HG03103 (cell line): ENCODE data around the gene CLMP.
"Not testable (repeated sequence)": the region's sequence is repeated elsewhere in the genome, so short reads cannot be mapped to it uniquely, and the experiment has no call there.

Experiments used
- ATAC-seq: cut with Tn5 transposase; IDR thresholded peaks from one replicate; pipeline ENCODE4 v1.9.1; 2021; ENCODE audit warnings: low read depth; ENCODE audit not compliant: unreplicated experiment

Gene CLMP

DNA sequence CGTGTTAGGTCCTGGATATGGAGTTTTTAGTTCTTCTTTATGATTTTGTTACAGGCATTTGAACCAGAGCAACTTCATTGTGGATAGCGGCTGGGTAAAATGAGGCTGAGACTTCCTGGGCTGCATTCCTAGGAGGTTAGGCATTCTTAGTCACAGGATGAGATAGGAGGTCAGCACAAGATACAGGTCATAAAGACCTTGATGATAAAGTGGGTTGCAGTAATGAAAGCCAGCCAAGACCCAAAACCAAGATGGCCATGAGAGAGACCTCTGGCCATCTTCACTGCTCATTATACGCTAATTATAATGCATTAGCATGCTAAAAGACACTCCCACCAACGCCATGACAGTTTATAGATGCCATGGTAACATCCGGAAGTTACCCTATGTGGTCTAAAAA lies 23.4 kb upstream of the CLMP start:
- no peak for ATAC-seq

DNA sequence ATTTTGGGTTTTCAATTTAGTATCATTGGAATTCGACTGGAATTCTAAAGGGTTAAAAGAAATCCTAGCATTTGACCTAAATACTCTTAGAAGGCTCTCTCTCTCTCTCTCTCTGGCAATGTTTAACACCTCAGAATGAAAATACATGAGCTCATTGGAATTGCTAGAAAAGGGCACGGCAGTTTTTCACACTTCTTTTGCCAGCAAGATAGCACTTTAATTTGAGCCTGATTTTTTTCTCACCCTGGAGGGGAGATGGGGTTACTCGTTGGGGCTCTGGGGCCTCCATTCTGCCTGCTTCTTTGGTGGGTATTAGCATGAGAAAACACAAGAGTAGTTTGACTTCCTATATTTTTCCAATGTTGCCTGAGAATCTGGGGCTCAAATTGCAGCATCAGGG lies 22.8 kb upstream of the CLMP start:
- ATAC-seq: no peak

DNA sequence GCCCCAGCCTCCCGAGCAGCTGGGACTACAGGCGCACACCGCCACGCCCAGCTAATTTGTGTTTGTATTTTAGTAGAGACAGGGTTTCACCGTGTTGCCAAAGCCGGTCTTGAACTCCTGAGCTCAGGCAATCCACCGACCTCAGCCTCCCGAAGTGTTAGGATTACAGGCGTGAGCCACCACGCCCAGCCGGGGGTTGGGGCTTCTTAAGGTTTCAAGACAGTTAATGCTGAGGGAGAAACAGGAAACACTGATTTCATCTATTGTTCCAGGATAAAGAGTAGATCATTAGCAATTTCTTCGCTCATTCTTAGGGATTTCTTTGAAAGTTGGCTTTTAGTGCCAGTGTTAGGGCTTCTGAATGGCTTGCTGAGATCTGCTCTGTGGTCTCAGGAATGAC lies 21.2 kb upstream of the CLMP start:
- ATAC-seq: no peak

DNA sequence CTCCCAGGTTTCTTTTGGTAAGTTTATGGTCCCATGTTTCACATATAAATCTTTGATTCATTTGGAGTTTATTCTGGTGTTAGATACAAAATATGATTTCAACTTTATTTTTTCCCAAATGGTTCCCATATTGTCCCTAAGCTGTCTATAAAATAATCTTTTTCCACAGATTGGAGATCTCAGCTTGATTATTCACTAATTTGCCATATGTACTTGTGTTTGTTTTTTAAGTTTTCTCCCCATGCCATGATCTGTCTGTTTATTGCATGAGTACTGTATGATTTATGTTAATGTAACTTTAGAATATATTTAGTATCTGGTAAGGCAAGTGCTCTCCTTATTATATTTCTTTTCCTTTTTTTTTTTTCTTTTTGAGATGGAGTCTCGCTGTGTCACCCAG lies 19.9 kb upstream of the CLMP start:
- ATAC-seq: no peak

DNA sequence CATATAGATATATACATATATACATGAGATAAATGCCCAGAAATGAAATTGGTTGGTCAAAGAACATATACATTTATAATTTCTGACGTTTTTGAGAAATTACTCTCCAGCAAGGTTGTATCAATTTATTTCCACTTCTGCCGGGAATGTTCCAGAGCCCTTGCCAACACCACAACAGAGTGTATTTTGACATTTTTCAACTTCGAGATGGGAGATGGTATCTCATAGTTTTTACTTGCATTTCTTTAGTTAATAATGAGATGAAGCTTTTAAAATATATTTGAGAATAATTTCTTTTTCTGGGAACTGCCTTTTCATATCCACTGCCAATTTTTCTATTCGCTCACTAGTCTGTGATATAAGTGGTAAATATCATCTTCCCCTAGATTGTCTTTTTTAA lies 19.3 kb upstream of the CLMP start:
- no peak for ATAC-seq

DNA sequence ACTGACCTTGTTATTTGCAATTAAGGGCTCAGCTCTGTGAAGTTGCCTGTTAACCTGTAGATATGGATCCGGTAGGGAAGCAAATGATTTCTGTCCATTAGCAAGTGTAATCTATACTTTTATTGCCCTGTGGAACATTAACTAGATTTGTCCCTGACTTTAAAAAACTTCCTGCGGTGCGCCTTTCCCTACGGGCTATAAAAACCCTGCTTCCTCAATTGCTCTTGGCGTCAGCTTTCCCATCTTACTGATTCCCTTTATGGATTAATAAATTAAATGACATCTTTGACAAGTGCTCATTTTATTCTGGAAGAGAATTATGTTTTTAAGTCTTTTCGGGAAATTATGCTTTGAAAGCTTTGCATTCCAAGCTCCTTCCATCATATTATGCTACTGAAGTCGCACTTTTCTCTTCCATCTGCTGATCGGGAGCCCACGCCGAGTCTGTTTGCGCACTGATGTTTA lies 18.3 kb upstream of the CLMP start:
- ATAC-seq: no peak

DNA sequence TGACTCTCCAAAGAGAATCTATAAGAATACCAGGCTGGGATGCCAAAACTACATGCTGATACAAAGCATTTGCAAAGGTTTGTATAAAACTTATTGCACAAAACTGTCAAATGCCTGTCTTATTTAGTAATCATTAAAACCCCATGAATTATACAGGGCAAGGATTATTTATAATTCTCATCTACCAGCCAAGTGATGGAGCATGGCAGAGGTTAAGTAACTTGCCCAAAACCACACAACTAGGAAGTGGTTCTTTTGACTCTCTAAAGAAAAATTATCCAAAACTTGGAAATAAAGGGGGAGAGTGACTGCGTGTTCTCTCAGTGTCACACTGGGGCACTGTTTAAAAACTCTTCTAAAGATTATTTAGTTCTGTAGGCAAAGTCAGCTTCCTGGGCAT lies 17.4 kb upstream of the CLMP start:
- no peak for ATAC-seq

DNA sequence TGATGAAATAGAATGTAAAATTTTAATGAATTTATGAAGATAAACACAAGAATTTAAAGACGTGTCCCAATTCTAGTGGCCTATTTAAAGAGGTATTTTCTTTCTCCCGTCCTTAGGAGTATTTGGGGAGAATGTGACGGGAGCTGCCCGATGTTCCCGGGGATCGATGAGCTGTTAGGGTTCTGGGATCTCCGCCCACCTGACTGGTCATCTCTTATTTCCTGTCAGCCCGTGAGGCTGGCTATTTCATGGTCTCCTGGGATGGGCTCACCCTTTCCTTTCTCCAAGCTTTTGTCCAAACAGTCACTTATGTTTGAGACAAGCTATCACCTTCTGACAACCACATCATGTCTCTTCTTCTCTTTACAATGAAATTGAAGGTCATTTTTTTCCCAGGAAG lies 16.9 kb upstream of the CLMP start:
- ATAC-seq: no peak

DNA sequence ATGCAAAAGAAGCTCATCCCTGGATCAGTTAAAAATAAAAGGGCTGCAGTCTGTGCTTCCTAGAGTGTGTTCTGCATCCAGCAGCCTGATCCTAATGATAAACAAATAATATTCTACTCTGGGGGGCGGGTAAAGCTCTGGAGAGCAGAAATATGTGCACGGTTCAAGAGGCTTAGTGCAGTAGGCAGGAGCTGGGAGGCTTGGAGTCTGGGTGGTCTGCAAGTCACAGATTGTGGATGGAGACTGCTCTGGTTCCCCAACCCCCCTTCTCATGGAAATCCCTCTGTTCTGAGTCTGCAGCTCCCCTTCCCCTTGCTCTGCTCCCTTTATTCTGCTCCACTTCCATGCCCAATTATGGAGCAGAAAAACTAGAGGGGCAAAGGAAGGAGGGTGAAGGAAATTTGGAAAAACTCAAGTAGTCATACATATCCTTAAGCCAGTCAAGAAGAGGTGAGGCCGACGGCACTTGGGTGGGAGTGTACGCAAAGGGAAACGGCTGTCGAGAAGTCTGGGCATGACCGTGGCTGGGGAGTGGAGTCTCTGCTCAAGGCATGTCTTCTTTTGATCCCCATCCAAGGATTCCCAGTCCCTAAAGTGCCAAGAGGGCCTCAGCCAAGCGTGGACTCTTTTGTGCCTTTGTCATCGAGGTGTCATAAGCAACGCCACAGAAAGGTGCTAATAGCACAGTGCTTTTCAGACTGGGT lies 16.3 kb upstream of the CLMP start:
- no peak for ATAC-seq

DNA sequence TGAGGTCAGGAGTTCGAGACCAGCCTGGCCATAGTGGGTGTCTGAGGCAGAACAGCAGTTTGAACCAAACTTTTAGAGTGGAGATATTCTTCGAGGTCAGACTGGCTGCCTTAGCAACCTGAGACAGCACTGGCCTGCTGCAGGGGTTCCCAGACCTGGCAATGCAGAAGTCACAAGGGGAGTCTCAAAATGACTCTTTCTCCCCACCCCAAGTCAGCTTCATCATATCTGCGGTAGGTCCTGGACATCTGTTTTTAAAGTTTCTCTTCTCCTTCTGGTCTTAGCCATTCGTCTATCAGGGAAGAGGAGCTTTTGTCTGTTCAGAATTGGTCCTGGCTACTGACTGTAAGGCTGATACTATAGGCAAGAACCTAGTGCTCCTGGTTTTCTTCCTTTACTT lies 14.5 kb upstream of the CLMP start:
- no peak for ATAC-seq

DNA sequence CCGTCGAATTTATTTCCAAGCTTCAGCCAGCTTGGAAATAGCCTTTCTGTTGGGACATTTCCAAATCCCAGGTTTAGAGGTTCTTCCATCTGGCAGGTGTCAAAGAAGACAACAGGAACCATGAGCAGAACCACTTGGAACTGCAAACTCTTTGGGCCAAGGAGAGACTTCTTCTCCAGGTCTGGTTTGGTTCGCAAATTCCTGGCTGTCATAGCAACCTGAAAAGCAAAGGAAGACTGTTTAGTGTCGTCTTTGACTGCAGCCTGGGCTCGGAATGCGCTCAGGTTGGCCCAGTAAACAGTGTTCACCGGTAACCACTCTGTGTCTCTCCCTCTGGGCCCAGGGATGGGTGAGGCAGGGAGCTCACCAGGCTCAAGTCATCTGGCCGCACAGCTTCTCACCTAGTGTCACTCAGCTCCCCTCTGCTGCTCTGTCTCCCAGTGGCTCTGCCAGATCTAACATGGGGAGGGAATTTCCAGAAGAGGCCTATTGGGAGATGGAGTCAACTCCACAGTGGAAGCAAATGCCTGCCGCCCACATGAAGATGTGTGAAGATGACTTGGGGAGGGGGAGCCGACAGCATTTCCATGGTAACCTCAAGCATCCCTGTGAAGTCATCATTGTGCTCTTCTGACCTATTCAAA lies 11.9 kb upstream of the CLMP start:
- ATAC-seq: no peak

DNA sequence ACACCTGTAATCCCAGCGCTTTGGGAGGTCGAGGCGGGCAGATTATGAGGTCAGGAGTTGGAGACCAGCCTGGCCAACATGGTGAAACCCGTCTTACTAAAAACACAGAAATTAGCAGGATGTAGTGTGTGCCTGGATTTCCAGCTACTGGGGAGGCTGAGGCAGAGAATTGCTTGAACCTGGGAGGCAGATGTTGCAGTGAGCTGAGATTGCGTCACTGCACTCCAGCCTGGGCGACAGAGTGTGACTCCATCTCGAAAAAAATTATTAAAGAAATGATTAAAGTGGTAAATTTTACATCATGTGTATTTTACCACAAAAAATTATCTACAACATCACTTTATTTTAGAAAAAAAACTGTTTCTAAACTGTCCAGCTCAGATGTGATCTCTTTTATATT lies 11.0 kb upstream of the CLMP start:
- not testable (repeated sequence) for ATAC-seq

DNA sequence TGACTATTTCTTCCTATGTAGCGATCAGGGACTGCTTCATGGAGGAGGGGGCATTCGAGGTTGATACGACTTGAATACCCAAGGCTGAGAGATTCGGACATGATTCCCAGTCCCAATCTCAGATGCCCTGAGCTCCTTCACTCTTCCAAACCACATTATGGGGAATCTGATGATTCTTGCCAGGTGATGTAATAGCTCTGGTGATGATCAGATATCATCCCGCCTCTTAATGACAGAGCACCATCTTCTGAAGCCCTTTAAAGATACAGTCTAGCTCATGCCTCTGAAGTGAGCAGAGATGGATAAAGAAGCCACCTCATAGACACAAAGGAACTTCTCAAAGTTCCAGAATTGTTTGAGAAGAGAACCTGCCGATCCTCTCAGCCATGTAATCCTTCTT lies 8.9 kb upstream of the CLMP start:
- ATAC-seq: no peak

DNA sequence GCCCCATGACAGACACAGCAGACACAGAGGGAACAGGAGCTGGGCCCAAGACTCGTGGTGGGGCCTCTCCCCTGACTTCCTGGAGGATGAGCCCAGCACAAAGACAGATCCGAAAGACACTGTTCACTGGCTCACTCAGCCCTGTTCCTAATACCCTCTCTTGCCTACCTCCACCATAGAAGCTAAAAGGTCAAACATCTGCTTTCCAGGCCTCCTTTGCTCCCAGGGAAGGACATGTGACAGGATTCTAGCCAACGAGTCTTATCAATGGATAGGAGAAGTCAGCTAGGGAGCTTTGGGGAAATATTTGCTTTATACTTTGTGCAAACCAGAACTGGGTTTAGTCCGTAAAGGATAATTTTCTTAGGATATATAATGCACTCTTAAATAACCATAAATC lies 8.4 kb upstream of the CLMP start:
- ATAC-seq: no peak

DNA sequence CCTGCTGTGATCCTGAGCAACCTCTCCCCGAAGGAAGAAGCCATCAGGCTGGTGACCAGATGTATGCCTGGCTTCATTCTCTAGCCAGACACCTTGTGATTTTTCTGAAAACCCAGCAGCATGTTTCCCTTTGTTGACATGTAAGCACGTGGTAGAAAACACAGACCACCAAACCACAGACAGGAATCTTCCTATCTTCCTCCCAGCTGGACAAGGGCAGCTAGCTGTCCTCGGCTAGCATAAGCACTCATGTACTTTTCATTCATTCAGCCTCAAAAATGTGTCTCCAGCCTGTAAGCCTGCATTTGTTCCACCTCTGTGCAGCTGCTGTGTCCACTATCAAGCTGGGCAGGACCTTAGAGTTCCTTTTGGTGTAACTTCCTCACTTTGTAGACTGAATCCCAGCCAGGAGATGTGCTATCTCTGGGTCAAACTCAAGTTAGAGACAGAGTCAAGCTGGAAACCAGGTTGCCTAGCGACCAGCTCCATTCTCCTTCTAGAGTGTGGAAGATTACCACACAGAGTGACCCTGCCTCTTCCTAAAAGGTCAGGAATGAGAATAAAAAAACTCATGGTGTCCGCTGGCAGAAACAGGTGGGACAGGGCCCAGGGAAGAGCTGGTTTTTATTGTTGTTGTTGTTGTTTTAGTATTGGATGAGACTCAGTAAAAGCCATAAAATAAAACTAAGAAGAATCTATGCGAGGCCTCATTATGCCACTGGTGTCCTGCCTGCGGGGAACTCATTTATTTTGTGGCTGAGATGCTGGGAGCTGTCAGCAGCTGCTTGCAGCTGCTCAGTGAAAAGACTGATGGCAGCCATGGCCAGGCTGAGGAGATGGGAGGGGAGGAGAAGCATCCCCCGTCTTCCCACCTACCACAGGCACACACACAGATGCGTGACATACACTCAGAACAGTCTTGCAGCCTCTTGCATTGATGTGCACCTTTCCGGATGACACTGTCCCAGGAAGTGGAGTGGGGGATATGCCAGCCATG lies 7.4 kb upstream of the CLMP start:
- ATAC-seq: no peak

DNA sequence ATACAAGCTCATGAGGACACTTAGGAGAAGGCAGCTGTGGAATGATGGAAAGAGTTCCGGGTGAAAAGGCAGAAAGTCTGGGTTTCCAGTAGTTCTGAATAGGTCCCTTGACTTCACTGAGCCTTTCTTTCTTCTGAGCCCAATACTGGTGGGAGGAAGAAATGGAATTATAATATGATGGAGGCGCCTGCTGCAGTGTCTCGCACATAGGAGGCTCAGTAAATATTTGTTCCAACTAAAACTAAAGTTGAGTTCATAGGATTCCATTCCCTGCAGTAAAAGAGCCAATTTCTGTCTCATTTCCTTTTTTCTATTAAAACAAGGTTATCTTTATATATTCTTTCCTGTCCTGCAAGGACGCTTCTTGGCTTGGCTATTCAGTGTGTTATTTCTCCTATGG lies 5.2 kb upstream of the CLMP start:
- ATAC-seq: no peak

DNA sequence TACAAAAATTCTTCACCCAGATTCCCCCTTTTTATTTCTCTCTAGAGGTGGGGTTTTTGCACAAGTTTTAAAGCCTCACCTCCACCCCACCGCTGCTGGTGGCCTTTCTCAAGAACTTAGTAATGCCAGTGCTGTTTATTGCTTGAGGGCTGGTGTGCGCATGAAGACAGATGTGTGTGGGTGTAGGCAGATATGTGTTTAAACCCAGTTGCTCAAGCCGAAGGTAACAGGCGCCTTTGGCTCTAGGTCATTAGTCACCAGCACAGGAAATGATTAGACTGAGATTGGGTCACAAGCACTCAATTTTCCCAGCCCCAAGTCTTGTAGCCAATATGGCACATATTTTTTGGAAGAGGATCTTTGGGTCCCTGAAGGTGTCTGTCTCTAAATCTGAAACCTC lies 2.7 kb upstream of the CLMP start:
- ATAC-seq: no peak

DNA sequence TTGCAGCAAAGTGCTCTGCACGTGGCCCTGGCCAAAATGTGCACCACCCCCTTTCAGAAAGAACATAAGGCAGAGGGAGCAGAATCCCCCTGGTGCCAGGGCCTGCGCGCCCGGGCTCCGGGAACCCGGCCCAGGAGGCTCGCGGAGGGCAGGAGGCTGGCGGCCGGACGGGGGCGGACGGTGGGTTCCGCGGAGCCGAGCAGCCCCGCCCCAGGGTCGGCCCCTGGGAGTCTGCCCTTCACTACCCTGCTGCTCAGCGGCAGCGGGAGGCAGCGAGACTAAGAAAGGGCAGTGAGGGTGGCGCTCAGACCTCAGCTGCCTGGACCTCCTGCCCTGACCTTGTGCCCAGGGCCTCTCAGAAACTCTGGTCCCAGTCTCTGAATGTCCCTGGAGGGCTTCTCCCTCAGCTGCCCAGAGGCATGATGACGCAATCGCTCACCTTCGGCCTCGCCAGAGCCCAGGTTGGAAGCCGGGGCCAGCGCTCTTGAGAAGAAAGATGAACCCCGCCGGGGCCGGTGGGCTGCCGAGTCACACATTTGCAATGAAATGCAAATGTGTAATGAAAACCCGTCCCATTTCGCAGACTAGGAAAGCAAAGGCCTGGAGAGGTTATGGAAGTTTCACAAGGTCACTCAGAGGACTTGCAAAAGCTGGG lies 1.1 kb upstream of the CLMP start:
- ATAC-seq: no peak

DNA sequence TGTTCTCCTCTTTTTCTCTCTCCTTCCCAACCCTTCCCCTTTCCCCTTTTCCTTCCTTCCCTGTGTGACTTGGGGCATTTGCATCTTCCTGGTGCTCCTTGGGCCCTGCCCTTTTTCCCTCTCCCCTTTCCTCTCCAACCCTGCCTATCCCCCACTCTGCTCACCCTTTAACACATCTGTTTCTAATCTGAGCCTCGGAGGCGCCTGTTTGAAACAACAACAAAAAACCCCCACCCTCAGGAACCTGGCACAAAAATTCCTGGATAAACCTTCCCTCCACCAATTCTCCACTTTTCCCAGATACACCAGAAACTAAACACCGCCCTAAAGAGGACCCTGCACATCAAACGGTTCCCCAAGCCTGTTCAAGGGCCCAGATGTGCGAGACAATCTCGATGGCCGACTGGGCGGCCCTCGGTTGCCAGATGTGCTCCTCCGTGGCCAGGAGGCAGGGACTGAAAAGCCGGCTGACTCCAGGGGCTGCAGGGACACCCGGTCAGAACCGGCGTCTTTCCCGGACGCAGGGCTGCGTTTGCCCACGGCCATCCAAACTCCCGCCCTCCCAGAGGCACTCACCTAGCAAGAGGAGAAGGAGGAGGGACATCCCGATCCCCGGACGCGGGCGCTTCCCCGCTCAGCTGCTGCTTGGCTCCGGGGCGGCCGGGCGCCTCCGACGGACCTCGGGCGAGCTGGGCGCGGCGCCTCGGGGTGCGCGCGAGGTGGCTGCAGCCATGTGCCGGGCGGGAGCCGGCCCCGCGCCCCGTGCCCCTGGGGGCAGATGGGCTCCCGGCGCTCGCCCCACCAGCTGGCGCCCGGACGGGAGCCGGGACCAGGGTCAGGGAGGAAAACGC lies 486 bp downstream of the CLMP start:
- no peak for ATAC-seq

DNA sequence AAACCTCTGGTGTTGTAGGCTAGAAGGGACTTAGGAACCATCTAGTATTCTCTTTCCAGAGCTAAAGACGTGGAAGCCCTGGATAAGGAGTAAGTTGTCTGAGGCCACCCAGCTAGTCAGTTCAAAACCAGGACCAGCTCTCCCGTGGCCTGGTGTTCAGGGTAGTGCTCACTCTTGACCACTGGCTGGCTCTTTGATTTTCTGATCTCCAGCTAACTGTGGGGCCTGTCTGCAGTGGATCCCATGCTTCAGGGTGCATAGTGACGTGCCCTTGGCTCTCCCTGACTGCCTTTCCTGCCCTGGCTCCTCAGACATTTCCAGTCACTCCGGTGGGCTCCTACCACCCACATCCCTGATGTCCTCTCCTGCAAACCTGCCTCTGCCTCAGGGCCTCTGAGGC lies 1.3 kb downstream of the CLMP start:
- ATAC-seq: no peak
